ENCODE results near the gene XPOT.
"Not testable (repeated sequence)": the region's sequence is repeated elsewhere in the genome, so short reads cannot be mapped to it uniquely, and the experiment has no call there.

- not testable (repeated sequence) for TF ChIP-seq CTCF (IDR thresholded peaks at IDR 0.05; ENCODE audit: poor library complexity); EZH2phosphoT487 (IDR thresholded peaks at IDR 0.05; ENCODE audit: low read depth, severe bottlenecking, unreplicated experiment); EZH2 (IDR thresholded peaks at IDR 0.05; ENCODE audit: borderline replicate concordance)
These were observed 43.0 kb upstream of the XPOT start for GRCh38 chr12:64361173-64361572.
